ENCODE measurements around the gene SHQ1. TPM values are rescaled to one million over a fixed set of nuclear protein-coding genes. Genes with fewer than 3 reads are reported as not detected.

The SHQ1 gene
- total and polyA plus RNA-seq, 2 experiments from 2014 or later, result 18.3 to 28.7 TPM

- H3K4me3 Mint-ChIP-seq, result no peak overlapping the region
- DNase-seq (ENCODE audit: low spot score), result no peak
- no peak overlapping the region for H3K4me2 ChIP-seq
- no peak overlapping the region for H3K4me3 ChIP-seq
- no peaks in the 10 kb centered on the region for H4K20me1 ChIP-seq (replicated peaks; ENCODE audit: insufficient read depth)
- H2AFZ ChIP-seq, result no peak overlapping the region
- H3K27me3 Mint-ChIP-seq (ENCODE audit: insufficient read depth, low read depth, poor library complexity), result no peaks in the 10 kb centered on the region
- no peaks in the 10 kb centered on the region for H3K27me3 ChIP-seq (ENCODE audit: insufficient read depth)
- H3K36me3 ChIP-seq (ENCODE audit: insufficient read depth), result no peaks in the 10 kb centered on the region
- H3K79me2 ChIP-seq (replicated peaks; ENCODE audit: insufficient read depth), result no peaks in the 10 kb centered on the region
- 0 out of 2 replicates have a peak, but pooled peaks cover 3% of the 10 kb centered on the region for H3K9me2 ChIP-seq (ENCODE audit: insufficient read depth)
- TF ChIP-seq CREB1 (CRISPR knock-in tag; IDR thresholded peaks at IDR 0.05; ENCODE audit: low read depth) (no peak), ZNF331 (CRISPR knock-in tag; IDR thresholded peaks at IDR 0.05; ENCODE audit: low read depth) (no peak), JUNB (IDR thresholded peaks at IDR 0.05; ENCODE audit: unreplicated experiment) (no peak), EZH2phosphoT487 (IDR thresholded peaks at IDR 0.05; ENCODE audit: unreplicated experiment) (no peak), POLR2AphosphoS5 (IDR thresholded peaks at IDR 0.05; ENCODE audit: low read depth) (no peak), ETS1 (IDR thresholded peaks at IDR 0.05) (no peak), EZH2 (IDR thresholded peaks at IDR 0.05; ENCODE audit: low read depth, unreplicated experiment) (no peak), CTCF (conservative IDR thresholded peaks at IDR 0.05; ENCODE audit: low read depth in 2 of 2) (no peak), REST (IDR thresholded peaks at IDR 0.05; ENCODE audit: unreplicated experiment) (no peak), STAT1 (IDR thresholded peaks at IDR 0.05; ENCODE audit: unreplicated experiment) (no peak), ZNF462 (CRISPR knock-in tag; IDR thresholded peaks at IDR 0.05) (no peak), NANOG (IDR thresholded peaks at IDR 0.05; ENCODE audit: borderline replicate concordance) (no peak), ZNF114 (CRISPR knock-in tag; IDR thresholded peaks at IDR 0.05) (no peak)
- no peaks in the 10 kb centered on the region for H3K4me1 Mint-ChIP-seq
- H3K36me3 Mint-ChIP-seq (ENCODE audit: low read depth), result no peaks in the 10 kb centered on the region
- ATAC-seq, result no peak
- H3K27ac Mint-ChIP-seq, result no peak overlapping the region
- no peaks in the 10 kb centered on the region for H3K9me3 Mint-ChIP-seq
- H3F3A ChIP-seq (replicated peaks; ENCODE audit: low read depth), result no peaks in the 10 kb centered on the region
- no peaks in the 10 kb centered on the region for H3K4me1 ChIP-seq (ENCODE audit: insufficient read depth)
- H3K27ac ChIP-seq (ENCODE audit: low read depth), result no peak overlapping the region
These were observed 23.9 kb upstream of the SHQ1 start for GRCh38 chr3:72872183-72872582.
